Gastrocnemius medialis (tissue), 4 donors: ENCODE data around the gene TIGAR.

Source experiments
- CTCF ChIP-seq, 5 experiments: fragments of 450-650 bp in 3 of 5; fragments of 200-600 bp in 2 of 5; sonication (generic) in 2 of 5; IDR thresholded peaks in 4 of 5; conservative IDR thresholded peaks in 1 of 5; 1 replicate in 4 of 5; 2 replicates in 1 of 5; pipeline ENCODE4 v1.5.1; 2016 to 2019; ENCODE audit warnings: antibody characterized with exemption in 5 of 5, mild to moderate bottlenecking in 3 of 5, moderate library complexity in 3 of 5
- POLR2A ChIP-seq, 2 donors: fragments of 450-650 bp; IDR thresholded peaks; one replicate each; pipeline ENCODE4 v1.6.1; 2017; ENCODE audit warnings: antibody characterized with exemption in 2 of 2, mild to moderate bottlenecking in 2 of 2, moderate library complexity in 2 of 2

- TF ChIP-seq POLR2A (IDR thresholded peaks at IDR 0.05) (no peak), CTCF (IDR thresholded peaks at IDR 0.05 in 4 of 5, conservative IDR thresholded peaks at IDR 0.05 in 1 of 5) (no peak)
These were observed 67.6 kb downstream of the TIGAR start for GRCh38 chr12:4388662-4389061.
